ENCODE data around the gene PAFAH2.

- no peak for TF ChIP-seq POLR2A (IDR thresholded peaks at IDR 0.05)
- no peak for TF ChIP-seq POLR2AphosphoS5 (IDR thresholded peaks at IDR 0.05)
- no peak for TF ChIP-seq CTCF (IDR thresholded peaks at IDR 0.05)
Measured at GRCh38 chr1:25999041-25999800, 1.4 kb upstream of the PAFAH2 start.

Data from upper lobe of left lung (tissue), 4 donors.